ENCODE data around the gene ATP5PF.
"Not testable (repeated sequence)": the region's sequence is repeated elsewhere in the genome, so short reads cannot be mapped to it uniquely, and the experiment has no call there.

Gene ATP5PF

DNA sequence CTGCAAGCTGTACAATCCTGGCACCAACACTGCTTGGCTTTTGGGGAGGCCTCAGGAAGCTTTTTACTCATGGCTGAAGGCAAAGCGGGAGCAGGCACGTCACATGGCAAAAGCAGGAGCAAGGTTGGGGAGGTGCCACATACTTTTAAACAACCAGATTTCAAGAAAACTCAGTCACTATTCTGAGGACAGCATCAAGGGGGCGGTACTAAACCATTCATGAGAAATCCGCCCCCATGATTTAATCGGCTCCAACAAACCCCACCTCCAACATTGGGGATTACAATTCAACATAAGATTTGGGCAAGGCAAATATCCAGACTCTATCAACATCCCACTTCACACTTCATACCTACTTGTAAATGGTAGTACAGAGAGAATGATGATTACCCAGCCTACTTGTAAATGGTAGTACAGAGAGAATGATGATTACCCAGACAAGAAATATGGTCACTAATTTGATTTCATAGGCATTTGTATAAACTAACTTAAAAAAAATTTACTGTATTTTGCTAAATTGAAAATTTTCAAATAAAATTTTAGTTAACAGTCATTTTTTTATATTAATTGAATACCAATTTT is 24.9 kb downstream of the ATP5PF start:
- DNase-seq (ENCODE audit: low spot score), result no peak
- TF ChIP-seq, protein P1, sequence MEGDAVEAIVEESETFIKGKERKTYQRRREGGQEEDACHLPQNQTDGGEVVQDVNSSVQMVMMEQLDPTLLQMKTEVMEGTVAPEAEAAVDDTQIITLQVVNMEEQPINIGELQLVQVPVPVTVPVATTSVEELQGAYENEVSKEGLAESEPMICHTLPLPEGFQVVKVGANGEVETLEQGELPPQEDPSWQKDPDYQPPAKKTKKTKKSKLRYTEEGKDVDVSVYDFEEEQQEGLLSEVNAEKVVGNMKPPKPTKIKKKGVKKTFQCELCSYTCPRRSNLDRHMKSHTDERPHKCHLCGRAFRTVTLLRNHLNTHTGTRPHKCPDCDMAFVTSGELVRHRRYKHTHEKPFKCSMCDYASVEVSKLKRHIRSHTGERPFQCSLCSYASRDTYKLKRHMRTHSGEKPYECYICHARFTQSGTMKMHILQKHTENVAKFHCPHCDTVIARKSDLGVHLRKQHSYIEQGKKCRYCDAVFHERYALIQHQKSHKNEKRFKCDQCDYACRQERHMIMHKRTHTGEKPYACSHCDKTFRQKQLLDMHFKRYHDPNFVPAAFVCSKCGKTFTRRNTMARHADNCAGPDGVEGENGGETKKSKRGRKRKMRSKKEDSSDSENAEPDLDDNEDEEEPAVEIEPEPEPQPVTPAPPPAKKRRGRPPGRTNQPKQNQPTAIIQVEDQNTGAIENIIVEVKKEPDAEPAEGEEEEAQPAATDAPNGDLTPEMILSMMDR (IDR thresholded peaks at IDR 0.05; ENCODE audit: extremely low read depth, insufficient read depth, missing control alignments), result no peak

DNA sequence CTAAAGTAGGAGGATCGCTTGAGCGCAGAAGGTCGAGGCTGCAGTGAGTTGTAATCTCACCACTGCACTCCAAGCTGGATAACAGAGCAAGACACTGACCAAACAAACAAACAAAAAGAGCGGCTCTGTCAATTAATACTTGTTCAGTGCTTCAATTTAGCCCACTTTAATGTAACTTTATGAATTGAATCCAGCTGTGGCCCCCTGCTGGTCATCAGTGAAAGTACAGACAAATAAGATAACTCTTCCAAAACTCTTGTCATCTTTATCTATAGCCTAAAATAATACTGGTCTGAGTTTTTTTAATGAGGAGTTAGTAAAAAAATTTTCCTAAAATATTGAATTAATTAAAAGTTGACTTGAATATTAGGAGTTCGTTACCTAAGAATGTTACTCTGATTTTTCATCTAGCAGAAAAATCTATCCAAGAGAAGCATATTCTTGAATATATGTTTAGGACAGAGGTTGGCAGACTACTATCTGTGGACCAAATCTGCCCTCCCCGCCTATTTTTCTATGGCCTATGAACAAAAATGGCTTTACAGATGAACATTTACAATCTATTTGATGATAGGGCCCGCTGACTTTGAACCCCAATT is 26.1 kb downstream of the ATP5PF start:
- in situ Hi-C loops (cut with MboI; ENCODE audit: low pct_unique_long_range_greater_than_20kb, low sequenced_read_pairs, unreplicated experiment), result no loop called here
- peak; percentile 41 for DNase-seq (ENCODE audit: low spot score)
- TF ChIP-seq, protein P1 (IDR thresholded peaks at IDR 0.05; ENCODE audit: extremely low read depth, insufficient read depth, missing control alignments), result peak; percentile 76

More for the DNA sequence above, 24.9 kb downstream of the ATP5PF start:
- in situ Hi-C loops (cut with MboI; ENCODE audit: low pct_unique_long_range_greater_than_20kb, low sequenced_read_pairs, unreplicated experiment), result no loop called here

DNA sequence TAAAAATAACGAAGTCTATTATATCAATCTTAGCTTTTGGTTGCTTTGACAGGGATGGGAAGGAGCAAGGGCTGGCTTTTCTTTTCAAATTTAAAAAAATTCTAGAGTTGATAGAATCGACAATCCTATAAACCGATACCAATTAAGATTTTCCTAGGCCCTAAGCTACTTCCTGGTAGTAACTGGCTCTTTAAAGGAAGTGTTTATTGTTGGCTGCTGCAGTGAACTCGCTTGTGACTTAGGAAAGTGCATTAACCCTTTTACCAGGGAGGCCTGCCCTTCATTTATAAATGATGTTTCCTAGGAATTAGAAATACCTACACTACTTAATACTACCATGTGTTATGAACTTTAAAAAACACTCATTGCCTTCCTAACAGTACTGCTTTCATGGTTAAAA is 33.2 kb downstream of the ATP5PF start:
- TF ChIP-seq, protein P1 (IDR thresholded peaks at IDR 0.05; ENCODE audit: extremely low read depth, insufficient read depth, missing control alignments), result no peak
- DNase-seq (ENCODE audit: low spot score), result no peak
- in situ Hi-C loops (cut with MboI; ENCODE audit: low pct_unique_long_range_greater_than_20kb, low sequenced_read_pairs, unreplicated experiment), result no loop called here

DNA sequence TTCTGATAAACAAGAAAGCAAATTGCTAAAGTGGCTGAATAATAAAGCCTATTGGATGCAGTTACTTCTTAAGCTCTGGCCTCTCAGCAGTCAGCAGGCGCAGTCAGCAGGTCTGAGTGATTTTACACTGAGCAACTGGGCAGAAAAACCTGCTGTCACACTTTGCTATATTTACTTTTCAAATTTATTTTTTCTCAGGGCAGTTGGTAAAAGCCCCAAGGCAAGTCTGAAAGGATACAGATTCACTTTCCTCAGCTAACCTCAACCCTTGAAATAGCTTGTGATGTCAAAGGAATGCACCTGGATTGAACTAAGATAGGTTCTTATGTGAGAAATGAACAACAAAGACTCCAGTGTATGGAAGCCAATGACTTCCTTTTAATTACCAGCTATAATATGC is 34.0 kb downstream of the ATP5PF start:
- TF ChIP-seq, protein P1 (IDR thresholded peaks at IDR 0.05; ENCODE audit: extremely low read depth, insufficient read depth, missing control alignments), result no peak
- in situ Hi-C loops (cut with MboI; ENCODE audit: low pct_unique_long_range_greater_than_20kb, low sequenced_read_pairs, unreplicated experiment), result no loop called here
- DNase-seq (ENCODE audit: low spot score), result no peak

DNA sequence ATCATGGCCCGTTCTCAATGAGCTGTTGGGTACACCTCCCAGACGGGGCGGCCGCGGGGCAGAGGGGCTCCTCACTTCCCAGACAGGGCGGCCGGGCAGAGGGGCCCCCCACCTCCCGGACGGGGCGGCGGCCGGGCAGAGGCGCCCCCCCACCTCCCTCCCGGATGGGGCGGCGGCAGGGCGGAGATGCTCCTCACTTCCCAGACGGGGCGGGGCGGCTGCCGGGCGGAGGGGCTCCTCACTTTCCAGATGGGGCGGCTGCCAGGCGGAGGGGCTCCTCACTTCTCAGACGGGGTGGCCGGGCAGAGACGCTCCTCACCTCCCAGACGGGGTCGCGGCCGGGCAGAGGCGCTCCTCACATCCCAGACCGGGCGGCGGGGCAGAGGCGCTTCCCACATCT is 39.2 kb downstream of the ATP5PF start:
- DNase-seq (ENCODE audit: low spot score); in situ Hi-C loops (cut with MboI; ENCODE audit: low pct_unique_long_range_greater_than_20kb, low sequenced_read_pairs, unreplicated experiment): not testable (repeated sequence)

DNA sequence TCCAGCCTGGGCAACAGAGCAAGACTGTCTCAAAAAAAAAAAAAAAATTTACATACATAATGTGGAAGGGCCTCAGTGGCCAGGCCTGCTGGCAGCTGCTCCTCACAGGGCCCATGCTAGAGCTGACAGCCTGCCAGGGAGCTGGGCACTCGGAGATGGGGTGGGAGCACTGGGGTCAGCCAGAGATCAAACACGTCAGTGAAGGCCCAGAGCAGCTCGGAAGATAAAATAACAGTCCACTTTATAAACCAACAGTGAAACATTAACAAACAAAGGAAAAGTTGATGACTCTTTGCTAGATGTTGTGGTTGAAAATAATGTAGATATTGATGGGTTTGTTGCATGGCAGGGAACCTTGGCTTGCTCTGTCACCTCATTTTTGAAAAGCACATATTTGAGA is 42.7 kb downstream of the ATP5PF start:
- in situ Hi-C loops (cut with MboI; ENCODE audit: low pct_unique_long_range_greater_than_20kb, low sequenced_read_pairs, unreplicated experiment), result no loop called here
- DNase-seq (ENCODE audit: low spot score), result no peak

DNA sequence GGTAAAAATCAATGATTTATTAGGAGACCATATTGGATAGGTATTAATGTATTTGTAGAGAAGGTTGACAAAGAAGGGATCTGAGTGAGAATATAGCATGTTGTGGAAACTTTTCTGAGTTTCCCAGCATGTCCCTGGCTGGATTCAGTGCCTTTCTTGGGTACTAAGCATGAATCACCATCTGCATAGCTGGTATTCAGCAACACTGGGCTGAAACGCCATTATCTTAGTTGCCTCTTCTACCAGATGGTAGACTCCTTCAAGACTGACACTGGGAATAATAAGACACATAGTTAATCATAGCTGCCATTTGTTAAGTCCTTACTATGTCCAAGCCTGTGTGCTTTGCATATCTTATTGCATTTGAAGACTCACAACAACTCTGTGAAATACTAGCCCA is 45.5 kb downstream of the ATP5PF start:
- TF ChIP-seq, protein P1 (IDR thresholded peaks at IDR 0.05; ENCODE audit: extremely low read depth, insufficient read depth, missing control alignments), result no peak
- DNase-seq (ENCODE audit: low spot score), result no peak
- in situ Hi-C loops (cut with MboI; ENCODE audit: low pct_unique_long_range_greater_than_20kb, low sequenced_read_pairs, unreplicated experiment), result no loop called here

More for the DNA sequence above, 42.7 kb downstream of the ATP5PF start:
- TF ChIP-seq, protein P1 (IDR thresholded peaks at IDR 0.05; ENCODE audit: extremely low read depth, insufficient read depth, missing control alignments), result no peak

All from GM13977 (cell line).